ENCODE measurements around the gene PRAMEF9.
"Not testable (repeated sequence)": the region's sequence is repeated elsewhere in the genome, so short reads cannot be mapped to it uniquely, and the experiment has no call there.

The PRAMEF9 gene

GRCh38 chr1:13171548-13171947, at the start of gene PRAMEF9:
PRAMEF9 (plus strand) TSS chr1:13171848; CDS start chr1:13175281, 3,433 bp downstream.
- not testable (repeated sequence) for DNase-seq

DNA sequence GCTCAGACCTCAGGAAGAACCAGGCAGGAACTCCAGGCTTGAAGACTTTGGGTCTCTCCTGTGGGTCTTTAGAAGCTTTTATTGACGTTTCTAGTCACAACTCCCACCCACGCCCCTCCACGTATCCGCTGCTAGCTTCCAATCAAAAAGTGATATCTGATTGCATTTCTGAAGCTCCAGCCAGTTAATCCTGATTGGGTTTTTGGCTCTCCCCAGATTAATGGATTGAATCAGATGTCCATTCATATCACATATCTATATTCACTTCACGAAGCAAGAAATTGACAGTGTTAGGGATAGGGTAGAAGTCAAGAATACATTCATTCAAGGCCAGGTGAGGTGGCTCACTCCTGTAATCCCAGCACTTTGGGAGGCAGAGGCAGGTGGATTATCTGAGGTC, 15.7 kb upstream of the PRAMEF9 start, which contains the start of gene PRAMEF26:
Gene PRAMEF26, minus strand, starts transcription at position 101 of the 400 bp plus-strand sequence. CDS start 2,914 bp downstream, outside the sequence.
- DNase-seq = not testable (repeated sequence)

- not testable (repeated sequence) for DNase-seq
These were observed 6.1 kb upstream of the PRAMEF9 start, which contains the start of gene HNRNPCL4 for GRCh38 chr1:13165531-13165930. HNRNPCL4 (minus strand) TSS chr1:13165631; CDS start chr1:13165467, 164 bp downstream.

GRCh38 chr1:13201309-13201708, 29.7 kb downstream of the PRAMEF9 start, which contains the start of gene PRAMEF13:
PRAMEF13 (minus strand) TSS chr1:13201409; CDS start chr1:13199589, 1,820 bp downstream.
- not testable (repeated sequence) for DNase-seq

DNA sequence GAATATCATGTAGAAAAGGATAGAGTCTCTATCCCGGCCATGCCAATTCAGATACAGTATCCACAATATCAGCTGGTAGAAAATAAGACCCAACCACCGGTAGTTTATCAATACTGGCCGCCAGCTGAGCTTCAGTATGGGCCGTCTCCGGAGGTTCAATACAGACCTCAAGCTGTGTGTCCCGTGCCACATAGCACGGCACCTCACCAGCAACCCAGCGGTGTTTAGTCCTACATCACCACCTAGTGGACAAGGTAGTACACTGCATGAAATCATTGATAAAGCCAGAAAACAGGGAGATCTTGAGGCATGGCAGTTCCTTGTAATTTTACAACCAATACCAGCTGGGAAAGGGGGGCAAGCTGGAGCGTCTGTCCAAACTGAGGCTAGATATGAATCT, 37.1 kb downstream of the PRAMEF9 start:
- not testable (repeated sequence) for DNase-seq

GRCh38 chr1:13216619-13217018, 45.0 kb downstream of the PRAMEF9 start:
- DNase-seq = not testable (repeated sequence)

DNA sequence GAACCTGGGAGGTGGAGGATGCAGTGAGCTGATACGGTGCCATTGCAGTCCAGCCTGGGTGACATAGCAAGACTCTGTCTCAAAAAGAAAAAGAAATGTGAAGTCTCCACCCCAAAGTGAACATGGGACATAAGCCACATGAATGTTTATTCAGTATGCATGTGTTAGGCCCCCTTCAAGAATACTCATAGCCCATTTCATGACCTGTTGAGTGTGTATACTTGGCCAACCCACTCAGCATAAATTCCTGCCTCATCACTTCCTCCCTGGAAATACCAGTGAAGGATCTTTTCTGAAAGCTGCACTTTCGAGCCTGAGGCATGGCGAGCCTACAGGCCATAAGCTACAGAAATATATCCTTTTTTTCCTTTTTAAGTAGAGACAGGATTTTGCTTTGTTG, 47.6 kb downstream of the PRAMEF9 start:
- not testable (repeated sequence) for DNase-seq

- not testable (repeated sequence) for DNase-seq
These were observed 51.1 kb downstream of the PRAMEF9 start for GRCh38 chr1:13222788-13223187.

DNA sequence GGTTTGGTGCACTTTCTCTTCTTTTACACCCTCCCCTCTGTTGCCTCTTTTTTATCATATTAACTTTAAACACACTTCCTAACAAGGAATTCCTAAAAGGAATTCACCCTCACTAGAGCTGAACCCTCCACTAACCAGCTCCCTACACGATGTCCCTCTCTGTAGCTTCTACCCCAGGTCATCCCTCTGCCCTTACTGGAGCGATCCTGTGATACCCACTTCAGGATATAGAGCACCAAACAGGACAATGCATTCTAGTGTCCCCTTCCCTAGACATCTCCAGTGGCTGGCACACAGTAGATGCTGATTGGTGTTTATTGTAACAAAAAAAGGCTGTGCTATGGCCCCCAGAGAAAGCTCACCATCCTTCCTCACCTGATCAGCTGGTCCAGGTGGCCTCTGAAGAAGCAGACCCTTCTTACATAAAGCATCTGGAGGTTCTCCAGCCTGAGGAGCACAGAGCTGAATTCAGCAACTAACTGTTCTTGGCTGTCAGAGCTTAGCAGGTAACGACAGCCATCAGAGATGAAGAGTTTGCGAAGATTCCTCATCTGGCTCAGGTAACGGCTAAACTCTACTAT, 52.9 kb downstream of the PRAMEF9 start:
- DNase-seq = no peak

GRCh38 chr1:13225675-13226204, 54.1 kb downstream of the PRAMEF9 start, which contains the start of gene PRAMEF18:
PRAMEF18 (minus strand) TSS chr1:13226154; CDS start chr1:13226106, 48 bp downstream.
- DNase-seq = not testable (repeated sequence)

- not testable (repeated sequence) for DNase-seq
These were observed 55.8 kb downstream of the PRAMEF9 start for GRCh38 chr1:13227271-13228055.

- DNase-seq = no peak
These were observed 56.7 kb downstream of the PRAMEF9 start for GRCh38 chr1:13228343-13228781.

All from activated gamma-delta T cell treated with Interleukin-2 at 50 U/mL for 16 hours (primary cell).